T-helper 1 cell treated with Interleukin-12 subunit alpha and Interleukin-12 subunit beta and Interleukin-4 antibody, amounts not matched to agents 30 ng/mL and 1 ng/mL, for 36 hours (primary cell): ENCODE data around the gene RPTOR. TPM values are rescaled to one million over a fixed set of nuclear protein-coding genes. Genes with fewer than 3 reads are reported as not detected.

Experiments used
- intact Hi-C: fragments of 100-400 bp; cut with micrococcal nuclease; formaldehyde crosslinking; loops from one replicate; pipeline ENCODE4 v1.15.1; 2024
- total RNA-seq: library from RNA; stranded (reverse); gene quantifications from 2 replicates; pipeline ENCODE4 v1.2.3, GENCODE V29; 2022

Gene RPTOR
- total RNA-seq, 1 donor from 2014 or later, result 75.6 TPM

DNA sequence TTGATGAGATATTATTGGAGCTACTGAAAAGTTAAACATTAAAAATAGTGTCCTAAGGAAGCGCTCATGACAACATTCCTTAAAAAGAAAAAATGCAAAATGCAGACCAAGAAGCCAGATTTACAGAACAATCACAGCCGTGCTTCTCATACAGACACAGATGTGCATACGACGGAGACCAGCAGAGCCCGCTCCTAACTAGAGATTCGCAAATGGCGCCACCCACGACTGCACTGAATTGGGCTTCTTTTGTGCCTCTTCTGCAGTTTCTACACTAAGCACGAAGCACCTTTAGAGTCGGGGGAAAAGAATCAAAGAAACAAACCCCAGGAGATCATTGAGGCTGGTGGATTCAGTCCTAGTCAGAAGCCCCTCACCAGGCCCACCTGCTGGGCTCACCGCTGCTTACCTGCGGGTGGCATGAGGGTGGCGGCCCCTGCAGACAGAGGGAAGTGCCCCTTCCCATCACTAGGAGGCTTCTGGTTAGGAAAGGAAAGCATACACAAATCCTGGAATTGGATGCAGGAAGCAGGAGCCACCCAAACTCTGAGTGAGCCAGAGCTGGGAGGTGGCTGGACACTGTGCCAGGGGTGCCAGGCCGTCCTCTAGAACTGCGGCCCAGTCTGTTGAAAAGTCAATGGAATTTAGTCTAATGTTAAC is 382.1 kb downstream of the RPTOR start:
- intact Hi-C loops, result no loop called here

DNA sequence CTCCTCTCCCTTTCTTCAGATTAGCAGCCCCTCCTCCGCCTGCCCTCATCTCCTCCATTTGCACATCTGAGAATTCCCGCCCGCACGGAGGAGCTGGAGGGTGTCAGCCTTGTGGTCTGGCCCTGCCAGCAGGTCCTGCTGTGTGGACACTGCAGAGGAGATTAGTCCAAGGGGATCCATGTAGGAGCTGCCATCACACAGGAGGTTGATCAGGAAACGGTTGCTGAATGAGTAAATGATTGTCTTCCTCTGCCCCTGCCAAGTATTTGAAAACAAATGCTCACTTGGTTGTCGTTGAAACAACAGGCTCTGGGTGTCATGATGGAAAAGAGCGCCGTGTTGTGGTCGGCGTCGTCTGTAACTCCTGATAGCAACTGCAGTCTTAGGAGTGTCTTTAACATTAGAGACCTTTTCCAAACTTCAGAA is 383.2 kb downstream of the RPTOR start:
- intact Hi-C loops, result no loop called here

DNA sequence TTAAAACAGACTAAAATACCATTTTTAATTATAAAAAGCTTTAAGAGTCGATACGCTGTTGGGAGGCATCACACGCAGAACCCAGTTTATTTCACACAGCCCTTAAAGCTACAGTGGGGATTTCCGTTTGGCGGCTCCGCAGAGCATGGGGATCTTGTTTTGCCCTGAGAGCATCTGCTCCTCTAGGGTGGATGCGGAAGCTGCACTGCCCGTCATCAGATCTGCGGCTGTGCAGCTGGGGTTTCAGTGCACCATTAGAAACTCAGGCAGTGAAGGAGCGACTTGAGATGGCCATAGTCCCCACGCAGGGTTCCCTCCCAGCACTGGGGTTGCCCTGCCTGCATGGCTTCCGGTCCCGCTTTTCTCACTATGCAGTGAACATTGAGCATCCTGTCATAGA is 384.8 kb downstream of the RPTOR start:
- intact Hi-C loops, result no loop called here

DNA sequence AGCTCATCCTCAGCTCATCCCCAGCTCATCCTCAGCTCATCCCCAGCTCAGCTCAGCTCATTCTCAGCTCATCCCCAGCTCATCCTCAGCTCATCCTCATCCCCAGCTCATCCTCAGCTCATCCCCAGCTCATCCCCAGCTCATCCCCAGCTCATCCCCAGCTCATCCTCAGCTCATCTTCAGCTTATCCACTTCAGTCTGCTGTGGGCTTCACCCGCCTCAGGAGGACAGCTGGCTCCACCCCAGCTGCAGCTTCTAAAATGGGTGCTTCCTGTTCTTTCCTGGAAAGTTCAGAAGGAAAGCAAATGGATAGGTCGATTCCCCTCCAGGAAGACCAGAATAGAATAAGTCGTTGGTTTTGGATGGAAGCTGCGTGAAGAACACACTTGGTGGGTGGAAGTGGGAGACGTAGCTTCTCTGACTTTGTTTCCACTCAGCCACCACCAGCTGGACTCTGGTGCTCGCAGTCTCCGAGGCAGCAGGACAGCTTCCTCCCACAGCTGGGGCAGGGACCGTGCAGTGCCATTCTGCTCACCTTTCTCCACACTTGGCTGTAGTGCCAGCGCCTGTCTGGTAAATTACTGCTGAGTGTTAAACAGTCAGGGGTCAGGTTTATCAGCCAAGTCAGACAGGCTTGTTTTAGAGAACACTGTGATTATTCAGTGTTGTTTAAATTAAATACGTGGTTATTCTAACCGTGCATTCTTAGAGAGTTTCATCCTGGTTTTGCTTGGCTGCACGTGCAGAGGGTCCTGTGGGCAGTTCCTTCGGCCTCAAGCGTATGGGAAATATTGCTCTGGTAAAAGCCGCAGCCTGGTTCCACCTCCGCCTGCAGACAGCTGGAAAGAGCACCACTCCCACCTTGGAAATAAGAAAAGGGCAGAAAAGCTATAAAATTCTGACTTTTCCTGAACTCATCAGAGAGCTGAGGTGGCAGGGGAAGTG is 386.0 kb downstream of the RPTOR start:
- intact Hi-C loops, result no loop called here

DNA sequence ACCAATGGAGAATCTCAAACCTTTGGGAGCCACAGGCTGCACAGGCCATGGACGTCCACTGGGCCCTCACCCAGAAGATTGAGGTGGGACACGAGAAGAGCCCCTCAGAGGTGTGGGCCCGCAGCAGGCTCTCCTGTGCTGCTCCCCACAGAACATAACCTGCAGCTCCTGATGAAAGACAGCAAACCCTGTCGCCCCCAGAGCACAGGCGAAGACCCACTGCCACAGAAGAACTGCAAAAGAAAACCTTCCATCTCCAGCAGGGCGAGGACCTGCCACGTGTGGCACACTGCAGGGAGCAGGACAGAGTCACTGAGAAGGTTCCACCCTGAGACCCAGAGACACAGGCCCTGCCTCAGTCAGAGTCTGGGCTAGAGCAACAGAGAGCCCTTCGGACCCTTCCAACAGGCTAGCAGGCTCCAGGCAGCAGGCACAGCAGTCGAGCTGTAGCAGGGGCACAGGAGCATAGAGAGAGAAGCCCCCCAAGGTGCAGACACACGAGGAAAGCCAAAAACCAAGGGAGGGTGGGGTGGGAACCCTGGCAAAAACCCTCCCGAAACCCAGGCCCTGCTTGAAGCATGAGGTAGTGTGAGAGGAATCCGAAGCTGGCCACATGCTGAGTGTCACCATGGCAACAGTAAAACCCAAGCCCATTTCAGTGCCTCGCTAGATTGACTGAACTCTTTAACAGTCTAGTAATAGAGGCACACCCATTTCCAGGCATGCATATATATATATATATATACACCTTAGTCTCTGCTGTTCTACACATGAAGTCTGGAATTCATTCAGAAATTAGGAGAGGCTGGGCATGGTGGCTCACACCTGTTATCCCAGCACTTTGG is 387.0 kb downstream of the RPTOR start:
- intact Hi-C loops, result no loop called here

DNA sequence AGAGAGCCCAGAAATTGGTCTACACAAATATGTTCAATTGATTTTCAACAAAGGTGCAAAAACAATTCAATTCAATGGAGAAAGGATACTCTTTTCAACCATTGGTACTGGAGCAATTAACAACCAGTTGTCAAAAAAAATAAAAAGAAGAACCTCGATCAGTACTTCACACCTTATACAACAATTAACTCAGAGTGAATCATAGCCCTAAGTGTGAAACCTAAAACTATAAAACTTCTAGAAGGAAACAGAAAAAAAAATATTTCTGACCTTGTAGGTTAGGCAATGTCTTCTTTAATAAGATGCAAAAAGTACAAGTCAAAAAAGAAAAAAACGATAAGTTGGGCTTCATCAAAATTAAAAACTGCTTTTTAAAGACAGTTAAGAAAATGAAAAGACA is 390.9 kb downstream of the RPTOR start:
- intact Hi-C loops, result loop anchor here (5.0 kb wide), 1 partner anchor 58 kb away; no protein-coding TSS in a partner anchor

DNA sequence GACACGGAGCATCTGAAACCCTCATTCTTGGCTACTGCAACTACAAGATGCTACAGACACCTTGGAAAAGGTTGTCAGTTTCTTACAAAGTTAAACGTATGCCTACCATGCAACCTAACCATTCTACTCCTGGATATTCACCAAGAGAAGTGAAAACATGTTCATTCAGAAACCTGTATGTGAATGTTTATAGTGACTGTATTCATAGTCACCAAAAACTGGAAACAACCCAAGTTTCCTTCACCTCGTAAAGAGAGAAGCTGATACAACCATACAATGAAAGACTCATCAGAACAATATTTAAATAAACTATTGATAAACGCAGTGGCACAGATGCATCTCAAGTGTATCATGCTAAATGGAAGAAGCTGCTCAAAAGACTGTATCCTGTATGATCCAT is 391.6 kb downstream of the RPTOR start:
- intact Hi-C loops, result loop anchor here (5.0 kb wide), 1 partner anchor 59 kb away; no protein-coding TSS in a partner anchor

DNA sequence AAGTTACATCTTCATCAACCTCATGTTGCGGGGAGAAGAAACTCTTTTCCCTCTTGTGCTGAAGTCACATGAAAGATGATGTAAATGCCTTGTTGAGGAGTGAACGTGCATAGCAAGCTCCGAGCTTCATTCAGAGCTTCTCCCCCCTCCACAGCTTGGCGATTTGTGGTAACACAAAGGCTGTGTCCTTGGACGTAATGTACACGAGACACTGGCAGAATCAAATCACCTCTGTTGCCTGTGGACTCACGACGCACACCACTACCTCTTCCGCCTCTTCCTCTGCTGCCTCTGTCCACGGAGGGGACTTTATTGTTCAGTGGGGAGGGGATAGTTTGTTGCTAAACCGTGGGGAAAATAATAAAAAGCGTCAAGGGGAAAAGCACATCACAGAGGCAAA is 392.1 kb downstream of the RPTOR start:
- intact Hi-C loops, result loop anchor here (5.0 kb wide), 1 partner anchor 59 kb away; no protein-coding TSS in a partner anchor

DNA sequence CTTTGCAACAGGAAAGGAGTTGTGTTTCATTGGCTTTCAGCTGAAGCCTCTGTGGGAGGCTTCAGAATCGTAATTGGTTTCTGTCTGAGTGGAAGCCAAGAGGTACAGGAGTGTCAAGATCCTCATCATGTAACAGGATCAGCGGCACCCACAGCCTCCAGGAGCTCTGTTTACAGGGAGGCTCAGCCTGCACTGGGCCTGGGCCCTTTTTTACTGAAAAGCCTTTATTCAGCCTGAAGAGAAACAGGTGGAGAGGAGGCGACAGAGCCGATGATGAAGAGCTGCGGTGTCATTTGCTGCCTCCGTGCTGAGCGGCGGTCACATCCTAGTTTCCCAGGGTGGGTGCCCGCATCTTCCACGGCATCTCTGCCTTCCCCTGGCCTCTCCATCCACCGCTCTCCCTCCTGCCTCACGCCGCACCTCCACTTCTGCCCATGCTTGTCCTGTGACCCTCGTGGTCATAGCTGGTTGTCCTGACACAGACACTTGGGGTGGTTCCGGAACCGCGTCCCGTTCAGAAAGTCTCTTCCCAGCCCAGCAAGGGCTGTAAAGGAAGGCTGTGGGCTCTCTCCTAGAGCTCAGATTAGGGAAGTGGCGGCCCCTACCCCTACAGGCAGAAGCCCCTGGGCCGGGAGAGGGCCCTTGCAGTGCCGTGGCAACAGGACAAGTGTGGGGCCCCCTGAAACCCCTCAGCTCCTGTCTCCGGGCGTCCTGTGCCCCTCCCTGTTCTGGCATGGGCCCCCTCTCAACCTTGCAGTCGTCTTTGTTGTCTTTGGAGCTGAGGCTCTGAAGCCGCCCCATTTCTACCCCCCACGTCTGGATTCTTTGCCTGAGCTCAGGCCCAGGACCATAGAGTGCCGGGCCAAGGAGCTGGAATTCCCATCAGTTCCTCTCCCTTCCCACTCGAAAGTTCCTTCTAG is 393.1 kb downstream of the RPTOR start:
- intact Hi-C loops, result loop anchor here (1.0 to 5.0 kb wide), 3 partner anchors 46 to 510 kb away; no protein-coding TSS in a partner anchor

DNA sequence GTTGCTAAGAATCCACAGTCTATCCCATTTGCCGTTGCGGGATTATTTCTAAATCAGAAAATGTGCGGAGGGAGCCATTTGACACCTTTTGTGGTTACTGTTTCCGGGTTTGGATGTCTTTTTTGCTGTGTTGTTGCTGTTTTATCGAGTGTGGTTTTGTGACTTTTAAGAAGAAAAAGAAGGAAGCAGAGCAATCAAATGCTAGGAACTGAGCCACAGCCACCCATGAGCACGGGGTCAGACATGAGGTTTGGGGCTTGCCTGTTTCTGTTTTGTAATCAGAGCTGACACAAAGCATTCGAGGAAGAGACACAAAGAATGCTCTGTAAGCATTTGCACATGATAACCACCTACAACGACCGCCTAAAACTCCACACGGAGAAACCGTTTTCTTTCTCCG is 393.9 kb downstream of the RPTOR start:
- intact Hi-C loops, result loop anchor here (1.0 to 5.0 kb wide), 3 partner anchors 47 to 511 kb away; no protein-coding TSS in a partner anchor

DNA sequence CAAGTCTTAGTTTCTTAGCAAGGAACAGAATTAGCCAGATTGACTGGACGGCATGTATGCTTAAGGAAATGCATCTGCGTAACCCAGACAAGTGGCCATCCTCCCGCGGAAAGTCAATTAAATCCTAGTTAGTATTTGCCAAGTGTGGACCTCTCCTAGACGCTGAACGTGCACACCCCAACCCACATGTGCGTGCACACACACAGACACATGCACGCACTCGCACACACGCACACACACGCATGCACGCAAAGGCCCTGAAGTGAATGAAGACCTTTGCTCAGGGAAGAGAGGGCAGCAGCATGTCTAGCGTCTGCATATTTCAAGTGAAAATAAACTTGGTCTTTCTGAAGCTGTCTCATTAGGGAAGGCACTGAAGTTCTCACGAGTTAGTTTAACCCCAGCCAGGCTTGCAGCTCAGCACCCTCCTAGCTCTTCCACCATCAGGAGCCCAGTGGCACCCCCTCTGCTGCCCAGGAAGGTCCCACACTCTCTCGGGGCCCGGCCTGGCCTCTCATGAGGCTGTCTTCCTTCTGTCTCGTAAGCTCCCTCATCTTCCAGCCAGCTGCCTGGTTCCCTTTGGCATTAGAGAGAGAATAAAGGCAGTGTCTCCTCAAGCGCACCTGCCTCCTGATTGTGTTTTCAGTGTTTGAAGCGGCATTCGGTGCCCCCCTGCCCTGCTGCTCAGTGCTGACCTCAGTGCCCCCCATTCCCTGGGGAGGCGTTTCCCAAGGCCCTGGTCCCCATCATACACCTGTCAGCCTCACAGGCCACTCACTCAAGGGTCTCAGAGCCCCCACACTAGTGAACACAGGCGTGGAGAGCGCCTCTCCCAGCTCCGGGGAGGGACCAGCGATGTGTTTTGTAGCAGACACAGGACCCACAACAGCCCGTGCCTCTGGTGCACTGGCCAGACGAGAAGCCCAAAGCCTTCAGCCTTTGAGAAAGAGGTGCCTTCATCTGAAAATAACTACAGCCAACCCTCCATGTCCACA is 394.8 kb downstream of the RPTOR start:
- intact Hi-C loops, result loop anchor here (5.0 kb wide), 1 partner anchor 62 kb away; no protein-coding TSS in a partner anchor

DNA sequence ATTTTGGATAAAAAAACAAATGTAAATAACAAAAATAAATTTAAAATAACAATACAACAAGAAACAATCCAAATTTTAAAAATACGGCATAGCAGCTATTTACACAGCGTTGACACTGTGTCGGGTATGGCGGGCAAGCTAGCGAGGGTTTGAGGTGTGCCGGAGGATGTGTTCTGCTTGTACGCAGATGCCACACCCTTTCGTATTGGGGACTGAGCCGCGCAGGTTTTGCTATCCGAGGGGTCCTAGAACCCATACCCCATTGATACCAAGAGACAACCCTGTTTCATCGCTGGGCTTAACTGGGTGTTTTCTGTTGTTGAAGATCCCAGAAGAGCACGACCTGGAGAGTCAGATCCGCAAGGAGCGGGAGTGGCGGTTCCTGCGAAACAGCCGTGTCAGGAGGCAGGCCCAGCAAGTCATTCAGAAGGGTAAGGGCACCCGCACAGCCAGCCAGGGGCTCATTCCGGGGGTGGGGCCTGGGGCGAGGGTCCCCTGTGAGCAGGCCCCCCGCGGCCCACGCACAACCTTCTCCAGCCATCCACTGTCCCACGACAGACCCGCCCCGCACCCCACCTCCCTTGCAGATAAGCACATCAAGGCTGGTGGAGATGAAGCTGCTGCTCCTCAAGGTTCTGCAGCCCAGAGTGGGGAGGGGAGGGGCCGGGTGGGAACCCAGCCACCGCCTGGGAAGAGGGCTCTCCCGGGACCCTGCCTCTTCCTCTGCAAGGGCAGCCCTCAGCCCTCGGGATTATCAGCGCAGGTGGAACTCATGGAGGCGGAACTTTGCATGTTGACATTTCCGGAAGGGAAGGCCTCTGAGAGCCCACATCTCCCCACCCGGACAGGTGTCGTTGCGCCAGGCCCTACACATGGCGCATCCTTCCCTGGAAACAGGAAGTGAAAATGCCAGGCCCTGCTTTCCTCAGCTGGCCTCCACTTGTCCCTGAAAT is 395.8 kb downstream of the RPTOR start:
- intact Hi-C loops, result no loop called here

DNA sequence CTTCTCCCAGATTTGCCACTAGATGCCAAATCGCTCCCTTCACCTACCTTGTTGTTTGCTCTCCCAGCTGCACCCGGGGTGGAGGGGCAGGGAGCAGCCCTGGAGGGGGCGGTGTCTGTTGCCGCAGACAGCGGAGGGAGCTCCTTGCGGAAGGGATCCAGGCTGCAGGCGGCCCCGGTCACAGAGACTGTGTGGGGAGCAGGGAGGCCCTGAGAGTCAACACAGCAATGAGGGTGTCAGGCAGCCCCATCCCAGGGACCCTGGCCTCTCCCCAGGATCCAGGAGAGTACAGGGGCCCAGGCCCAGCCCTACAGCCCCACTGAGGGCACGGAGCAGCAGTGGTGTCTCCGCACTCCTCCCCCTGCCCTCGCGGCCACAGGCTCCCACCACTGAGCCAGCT is 396.5 kb downstream of the RPTOR start:
- intact Hi-C loops, result no loop called here

DNA sequence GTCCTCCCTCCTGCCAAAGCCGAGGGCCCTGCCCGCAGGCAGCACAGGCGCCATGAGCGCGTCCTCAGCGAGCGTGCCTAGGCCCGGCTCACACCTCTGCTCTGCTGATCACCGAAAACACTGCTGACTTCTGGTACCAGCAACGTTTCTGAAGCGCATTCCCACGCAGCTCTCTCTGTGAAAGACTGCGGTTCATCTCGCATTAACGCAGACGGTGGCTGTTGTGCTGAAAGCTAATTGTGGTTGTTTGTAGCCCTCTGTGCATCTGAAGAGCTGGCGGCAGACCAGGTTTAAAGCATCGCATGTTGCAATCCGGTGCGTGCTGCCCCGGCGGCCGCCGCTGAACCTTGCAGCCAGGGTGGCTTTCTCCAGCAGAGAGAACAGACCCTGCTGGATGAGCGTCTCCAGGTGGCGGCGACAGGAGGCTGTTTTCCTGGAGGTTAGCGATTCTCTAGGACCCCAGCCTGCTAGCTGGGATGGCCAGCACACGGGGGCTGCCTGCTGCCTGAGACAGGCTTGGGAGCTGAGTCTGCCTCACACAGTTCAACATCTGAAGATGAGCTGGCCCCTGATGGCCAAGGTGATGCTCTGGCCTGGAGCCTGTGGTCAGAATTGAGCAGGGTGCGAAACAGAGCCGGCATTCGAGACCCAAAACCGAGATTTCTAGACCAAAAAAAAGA is 397.2 kb downstream of the RPTOR start:
- intact Hi-C loops, result no loop called here

DNA sequence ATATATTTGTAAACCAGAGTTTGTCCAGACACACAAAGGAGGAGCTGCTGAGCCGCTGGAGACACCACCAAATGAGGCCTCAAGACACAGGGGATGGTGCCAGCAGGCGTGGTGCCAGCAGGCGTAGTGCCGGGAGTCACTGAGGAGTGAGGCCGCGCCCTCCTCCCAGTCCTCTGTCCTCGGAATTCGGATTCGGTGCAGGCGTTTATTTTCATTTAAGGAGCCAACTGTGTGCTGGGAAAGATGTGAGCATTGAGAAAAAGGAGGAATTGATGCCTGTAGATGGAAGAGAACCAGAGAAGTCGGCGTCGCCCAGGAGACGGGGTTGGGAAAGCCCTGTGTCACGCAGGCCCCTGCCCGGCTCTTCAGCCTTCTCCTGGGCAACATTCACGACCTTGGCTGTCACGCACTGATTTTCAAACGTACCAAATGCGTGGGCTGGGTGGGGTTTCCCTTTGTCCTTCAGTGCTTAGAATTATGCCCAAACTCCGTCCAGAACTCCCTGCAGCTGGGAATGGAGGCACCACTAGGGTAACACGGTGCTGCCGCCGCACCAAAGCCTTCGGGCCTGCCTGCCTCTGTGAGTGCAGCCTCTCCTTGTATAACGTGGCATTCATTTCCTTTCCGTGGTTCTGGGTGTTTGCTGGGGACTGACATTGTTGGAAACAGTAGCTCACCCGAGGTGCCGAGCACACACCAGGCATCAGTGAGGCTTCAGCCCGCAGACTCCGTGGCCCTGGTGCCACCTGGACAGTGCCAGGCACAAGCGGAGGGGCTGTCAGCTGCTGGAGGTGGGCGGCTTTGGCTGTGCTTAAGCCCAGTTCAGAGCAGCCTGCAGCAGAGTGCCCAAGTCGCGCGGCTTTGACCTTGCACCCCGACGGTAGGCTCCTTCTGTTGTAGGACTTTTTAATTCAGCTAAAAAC is 398.0 kb downstream of the RPTOR start:
- intact Hi-C loops, result no loop called here
